ENCODE measurements around the gene CCSAP.
"Not testable (repeated sequence)": the region's sequence is repeated elsewhere in the genome, so short reads cannot be mapped to it uniquely, and the experiment has no call there.

The CCSAP gene, protein sequence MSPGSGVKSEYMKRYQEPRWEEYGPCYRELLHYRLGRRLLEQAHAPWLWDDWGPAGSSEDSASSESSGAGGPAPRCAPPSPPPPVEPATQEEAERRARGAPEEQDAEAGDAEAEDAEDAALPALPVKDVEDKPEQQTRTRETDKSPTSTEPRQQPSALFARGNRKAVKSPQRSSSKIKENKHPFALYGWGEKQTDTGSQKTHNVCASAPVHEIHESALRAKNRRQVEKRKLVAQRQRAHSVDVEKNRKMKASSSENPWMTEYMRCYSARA

DNA sequence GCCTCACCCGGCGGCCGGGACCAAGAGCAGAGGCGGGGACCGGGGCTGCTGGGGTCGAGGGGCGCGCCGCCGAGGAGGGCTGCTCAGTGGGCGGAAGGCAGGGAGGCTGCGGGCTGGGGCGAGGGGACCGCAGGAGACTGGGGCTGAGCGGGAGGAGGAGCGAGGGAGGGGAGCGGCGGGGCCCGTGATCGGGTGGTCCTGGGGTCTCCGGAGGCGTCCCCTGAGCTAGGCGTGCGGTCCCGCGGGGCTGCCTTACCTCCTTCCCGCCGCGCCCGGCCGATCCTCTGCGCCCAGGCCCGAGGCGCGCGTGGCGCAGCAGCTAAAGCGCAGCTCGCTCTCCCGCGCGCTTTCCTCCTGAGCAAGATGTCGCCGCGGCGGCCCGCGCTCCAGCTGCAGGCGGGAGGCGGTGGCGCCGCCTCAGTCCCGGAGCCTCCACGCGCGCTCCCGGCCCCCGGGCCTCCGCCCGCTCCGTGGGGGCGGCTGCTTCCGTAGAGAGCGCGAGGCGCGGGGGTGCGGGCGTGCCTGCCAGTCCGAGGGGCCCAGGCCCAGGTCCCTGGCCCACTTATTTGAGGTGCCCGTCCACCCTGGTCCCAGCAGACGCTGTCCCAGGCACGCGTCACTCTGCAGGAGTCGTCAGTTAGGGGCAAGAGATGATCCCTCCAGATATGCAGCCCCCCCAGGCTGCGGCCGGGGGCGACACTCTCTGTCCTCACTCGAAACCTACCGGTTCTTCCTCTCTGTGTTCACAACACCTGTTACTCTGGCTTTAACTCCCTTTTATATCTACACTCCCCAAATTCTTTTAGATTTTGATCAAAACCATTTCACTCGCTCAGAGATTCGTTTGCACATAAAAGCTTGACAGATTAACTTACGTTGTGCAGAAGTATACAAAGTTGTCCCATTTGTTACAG lies at the start of gene CCSAP:
Gene CCSAP, minus strand, starts transcription at position 392 of the 914 bp plus-strand sequence. CDS start 582 bp downstream, outside the sequence.
- DNase-seq = peak; percentile 53

DNA sequence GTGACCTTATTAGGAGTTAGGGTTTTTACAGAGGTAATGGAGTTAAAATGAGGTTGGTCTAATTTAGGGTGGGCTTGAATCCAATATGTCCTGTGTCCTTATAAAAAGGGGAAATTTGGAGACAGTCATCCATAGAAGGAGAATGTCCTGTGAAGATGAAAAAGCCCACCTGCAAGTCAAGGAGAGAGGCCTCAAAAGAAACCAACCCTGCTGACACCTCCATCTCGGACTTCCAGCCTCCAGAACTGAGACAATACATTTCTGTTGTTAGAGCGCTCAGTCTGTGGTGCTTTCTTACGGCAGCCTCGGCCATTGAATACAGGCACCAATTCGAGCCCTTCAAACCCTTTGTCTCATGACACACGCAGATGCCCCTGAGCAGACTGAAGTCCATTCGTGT lies 47.3 kb upstream of the CCSAP start:
- no peak for DNase-seq

DNA sequence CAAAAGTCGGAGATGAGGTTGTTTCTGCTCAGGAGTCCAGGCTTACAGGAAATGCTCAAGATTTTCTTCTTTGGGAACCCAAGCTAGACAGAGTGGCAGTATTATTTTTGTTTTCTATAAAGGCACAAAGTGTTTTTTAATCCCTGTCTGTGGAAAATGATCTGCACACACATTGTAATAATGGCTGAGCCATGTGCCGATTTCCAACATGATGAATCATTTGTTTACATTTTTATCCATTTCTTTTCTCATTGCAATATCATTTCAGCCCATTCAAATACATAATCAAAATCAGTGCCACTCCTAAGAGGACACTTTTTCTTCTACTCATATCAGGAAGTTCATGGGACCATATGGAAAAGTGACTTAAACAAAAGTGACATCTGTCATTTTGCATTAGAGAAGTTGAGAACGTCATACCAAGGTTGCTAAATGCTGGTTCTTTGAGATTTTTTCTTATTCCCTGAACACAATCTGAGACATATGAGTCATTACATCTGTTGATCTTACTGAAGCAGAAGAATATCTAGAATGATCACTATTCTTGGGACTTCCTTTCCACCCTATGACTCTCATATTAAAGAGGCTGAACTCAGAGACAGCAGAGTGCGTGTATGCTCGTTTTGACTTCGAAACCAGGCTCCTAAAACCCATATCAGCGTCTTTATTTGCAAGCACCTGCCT lies 46.2 kb upstream of the CCSAP start:
- no peak for DNase-seq

DNA sequence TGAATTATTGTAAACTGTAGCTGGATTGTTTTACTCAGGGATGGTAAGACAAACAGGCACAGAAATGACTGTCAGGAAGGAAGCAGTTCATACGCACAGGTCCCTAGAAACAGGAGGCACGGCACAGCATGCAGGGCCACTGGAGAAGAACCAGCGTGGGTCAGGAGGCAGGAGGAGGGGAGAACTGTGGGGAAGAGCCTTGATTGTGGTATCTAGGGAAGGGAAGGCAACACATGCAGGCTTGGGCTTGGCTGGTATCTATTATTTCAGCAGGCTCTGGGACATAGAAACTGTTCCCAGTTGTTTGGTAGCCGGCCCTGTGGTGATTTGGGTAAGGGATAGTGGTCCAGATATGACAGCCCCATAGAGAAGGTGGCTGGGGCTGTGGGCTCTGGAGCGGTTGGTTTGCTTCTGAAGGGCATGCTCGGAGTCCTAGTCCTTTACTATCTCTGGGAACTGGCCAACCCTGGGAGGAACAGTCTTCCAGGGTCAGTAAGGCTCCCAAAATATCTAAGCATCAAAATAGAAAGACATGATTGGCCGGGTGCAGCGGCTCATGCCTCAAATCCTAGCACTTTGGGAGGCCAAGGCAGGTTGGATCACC lies 43.1 kb upstream of the CCSAP start:
- DNase-seq = no peak

DNA sequence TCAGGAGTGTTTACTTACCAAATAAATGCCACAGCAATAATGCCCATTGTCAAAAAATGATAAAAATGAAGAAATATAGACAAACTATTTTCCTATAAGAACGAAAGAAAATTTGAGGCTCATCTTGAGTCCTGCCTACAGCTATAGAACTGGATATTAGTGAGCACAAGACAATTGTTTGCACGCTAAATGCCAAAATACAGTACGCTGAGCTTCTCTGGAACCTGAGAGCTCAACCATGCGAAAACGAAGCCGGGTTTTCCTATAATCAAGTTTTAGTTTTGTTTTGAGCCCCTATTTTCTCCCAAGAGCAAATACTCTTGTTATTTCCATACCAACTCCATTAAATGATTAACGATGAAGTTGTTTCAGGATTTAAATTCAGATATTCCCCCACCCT lies 42.0 kb upstream of the CCSAP start:
- no peak for DNase-seq

DNA sequence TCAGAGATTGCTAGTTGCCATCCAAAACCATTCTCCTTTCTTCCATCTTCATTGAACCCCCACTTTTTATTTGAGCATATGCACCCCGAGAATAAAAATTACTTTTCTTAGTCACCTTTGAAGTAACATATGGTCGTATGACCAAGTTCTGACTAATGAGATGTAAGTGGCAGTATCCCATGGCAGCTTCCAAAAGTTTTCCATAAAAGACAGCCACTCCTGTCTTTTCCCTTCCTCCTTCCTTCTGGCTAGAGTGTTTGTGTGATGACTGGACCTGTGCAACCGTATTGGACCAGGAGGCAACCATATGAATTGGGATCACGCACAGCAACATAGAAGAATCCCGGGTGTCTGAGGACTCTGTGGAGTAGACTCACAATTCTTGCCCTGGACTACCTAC lies 41.1 kb upstream of the CCSAP start:
- no peak for DNase-seq

DNA sequence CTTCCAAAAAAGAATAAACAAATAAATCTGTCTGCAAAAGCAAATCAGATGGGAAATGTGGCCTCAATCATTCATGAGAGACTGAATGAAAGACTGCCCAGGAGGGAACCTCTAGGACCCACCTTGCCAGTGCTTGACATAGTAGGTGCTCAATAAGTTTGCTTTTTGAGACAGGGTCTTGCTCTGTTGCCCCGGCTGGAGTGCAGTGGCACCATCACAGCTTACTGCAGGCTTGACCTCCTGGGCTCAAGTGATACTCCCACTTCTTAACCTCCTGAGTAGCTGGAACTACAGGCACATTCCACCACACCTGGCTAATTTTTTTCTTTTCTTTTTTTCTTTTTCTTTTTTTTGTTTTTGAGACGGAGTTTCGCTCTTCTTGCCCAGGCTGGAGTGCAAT lies 40.3 kb upstream of the CCSAP start:
- no peak for DNase-seq

DNA sequence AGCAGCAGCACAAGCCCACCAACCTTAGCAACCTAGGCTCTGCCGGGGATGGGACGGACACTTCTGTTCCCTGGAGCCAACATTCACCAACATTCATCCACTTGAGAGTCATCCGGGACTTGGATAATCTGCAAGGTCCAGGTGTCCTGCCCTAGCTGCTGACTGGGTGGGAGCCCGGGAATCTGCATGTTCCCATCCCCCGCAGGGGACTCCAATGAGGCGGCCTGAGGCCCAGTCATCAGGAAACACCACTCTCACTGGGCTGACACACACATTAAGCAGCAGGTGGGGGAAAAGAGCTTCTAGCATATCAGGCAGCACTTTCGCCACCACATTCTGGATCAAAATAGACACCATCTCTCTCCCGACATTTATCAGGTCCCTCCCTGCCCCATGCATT lies 38.4 kb upstream of the CCSAP start:
- no peak for DNase-seq

DNA sequence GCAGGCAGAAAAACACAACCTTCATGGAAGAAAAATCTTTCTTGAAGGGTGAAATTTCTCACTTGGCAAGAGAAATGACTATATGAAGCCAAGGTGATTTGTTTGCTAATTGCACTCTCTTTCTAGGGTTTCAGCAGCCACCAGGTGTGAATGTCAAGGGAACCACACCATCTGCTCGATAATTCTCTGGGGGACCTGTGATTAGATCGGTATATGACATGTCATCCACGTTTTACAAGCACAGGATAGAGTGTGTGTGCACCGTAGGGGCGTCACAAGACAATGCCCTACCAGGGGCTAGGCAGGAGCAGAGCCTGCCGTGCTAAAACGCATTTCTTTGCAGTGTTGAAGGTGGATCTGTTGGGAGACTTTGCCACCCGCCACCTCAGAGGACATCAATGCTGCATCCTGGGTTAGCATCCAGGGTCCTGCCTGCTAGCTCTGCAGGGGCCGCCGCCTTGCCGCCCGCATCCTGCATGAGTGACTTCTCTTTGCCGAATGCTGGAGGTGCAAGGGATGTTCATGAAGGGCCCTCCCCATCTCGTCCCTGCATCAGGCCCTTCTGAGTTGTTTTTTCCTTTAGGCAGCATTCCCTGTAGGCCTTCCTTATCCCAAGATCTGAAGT lies 37.8 kb upstream of the CCSAP start:
- no peak for DNase-seq

DNA sequence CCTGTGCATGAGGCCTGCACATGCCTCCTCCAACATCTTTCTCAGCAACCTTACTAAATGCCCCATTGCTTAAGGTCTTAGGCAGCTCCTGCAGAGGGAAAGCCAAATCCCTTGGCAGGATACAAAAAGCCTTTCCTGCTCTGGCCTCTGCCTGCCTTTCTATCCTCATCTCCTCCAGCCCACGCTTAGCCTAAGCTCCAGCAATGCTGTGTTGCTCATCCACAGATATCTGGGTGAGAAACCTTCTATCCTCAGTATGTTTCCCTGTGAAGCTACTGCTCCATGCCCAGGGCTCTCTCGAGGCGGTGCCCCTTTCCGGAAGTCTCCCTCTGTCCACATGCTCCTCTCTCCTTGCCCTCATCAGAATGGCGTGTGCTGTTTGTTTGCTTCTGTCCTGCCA lies 37.0 kb upstream of the CCSAP start:
- no peak for DNase-seq

DNA sequence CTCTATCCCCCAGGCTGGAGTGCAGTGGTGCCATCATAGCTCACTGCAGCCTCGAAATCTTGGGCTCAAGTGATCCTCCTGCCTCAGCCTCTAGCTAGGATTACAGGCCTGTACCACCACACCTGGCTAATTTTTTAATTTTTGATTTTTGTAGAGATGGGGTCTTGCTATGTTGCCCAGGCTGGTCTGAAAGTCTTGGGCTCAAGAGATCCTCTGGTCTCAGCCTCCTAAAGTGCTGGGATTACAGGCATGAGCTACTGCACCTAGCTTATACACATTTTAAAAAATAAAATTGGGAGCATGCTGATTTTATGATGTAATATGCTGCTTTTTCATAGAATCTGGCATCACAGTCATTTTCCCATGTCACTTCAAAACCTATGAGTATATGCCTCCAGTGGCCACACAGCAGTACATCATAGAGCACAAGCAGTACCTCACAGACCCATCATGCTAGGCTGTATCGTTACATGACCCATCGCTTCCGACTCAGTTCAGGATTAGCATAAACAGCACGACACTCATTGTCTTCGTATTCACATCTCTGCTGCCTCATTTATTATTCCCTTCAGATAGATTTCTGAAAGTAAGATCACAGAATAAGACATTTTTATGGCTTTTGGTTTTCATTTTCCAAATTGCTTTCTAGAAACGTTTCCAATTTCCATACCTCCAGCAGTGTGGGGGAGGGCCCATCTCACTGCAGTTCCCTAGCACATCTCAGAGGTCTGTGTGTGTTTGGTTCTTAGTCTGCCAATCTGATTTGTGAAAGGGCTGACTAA lies 35.9 kb upstream of the CCSAP start:
- no peak for DNase-seq

DNA sequence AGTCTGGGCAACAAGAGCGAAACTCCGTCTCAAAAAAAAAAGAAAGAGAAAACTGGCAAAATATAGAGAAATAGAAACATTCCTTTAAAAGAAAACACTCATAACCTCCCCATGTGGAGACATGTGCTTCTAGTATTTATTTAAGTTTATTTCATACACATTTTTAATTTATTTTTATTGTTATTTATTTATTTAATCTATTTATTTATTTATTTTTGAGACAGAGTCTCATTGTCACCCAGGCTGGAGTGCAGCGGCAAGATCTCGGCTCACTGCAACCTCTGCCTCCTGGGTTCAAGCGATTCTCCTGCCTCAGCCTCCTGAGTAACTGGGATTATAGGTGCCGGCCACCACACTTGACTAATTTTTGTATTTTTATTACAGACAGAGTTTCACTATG lies 35.2 kb upstream of the CCSAP start:
- DNase-seq = not testable (repeated sequence)

DNA sequence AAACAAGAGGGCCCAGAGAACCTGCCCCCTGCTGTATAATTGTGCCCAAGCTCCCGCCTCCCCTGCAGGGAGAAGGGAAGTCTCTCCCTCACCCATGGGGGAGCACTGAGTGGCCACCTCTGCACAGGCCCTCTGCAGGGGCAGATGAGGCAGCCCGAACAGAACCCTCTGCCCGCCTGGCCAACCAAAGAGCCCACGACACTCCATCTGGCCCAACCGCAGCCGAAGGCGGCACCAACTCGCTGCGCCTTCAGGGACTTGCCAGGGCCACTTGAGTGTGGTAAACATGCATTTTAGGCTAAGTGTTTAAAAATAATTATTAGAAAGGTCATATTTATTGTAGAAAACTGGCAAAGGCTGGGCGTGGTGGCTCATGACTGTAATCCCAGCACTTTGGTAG lies 34.6 kb upstream of the CCSAP start:
- DNase-seq = peak; percentile 13

DNA sequence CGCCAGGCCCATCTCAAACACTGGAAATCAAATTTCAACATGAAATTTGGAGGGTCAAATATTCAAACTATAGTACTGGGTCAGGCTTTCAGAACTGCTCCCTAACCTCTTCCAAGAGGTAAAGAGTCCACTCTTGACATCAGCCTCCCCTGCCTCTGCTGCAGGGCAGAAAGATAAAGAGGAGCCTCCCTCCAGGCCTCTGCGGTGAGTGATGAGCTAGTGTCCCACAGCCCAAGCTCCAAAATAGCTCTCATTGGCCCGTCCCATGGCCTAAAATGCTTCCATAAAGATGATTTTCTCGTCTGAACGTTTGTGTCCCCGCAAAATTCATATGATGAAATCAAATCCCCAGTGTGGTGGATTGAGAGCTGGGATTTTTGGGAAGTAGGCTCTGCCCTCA lies 33.7 kb upstream of the CCSAP start:
- DNase-seq = no peak

DNA sequence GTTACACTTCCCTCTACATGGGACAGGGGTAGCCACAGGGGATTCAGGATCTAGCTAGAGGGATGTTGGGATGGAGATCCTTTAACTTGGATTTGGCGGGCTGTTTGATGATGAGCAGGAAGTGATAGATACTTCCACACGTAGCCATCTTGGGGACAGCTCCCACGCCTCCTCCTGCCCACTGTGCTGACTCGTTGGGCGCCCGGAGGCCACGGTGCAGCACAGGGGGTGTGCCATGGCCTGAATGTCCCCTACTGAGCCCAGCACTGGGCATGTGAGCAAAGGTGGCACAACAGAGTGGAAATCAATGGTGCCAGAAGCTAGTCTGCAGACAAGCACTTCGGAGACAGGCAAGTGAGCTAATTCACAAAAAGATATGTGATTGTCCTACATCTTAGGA lies 31.6 kb upstream of the CCSAP start:
- DNase-seq = peak; percentile 9

DNA sequence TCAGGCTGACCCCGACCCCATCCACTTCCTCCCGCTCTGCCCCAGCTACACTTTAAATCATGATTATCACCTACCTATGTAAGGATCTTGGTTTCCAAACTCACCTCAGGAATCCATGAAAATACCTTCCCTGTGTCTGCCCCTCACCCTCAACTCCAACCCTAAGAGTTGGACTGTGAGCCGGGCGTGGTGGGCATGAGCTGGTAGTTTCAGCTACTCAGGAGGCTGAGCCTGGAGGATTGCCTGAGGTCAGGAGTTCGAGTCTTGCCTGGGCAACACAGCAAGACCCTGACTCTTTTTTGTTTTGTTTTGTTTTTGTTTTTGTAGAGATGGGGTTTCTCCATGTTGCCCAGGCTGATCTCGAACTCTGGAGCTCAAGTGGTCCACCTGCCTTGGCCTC lies 30.5 kb upstream of the CCSAP start:
- peak; percentile 1 for DNase-seq

DNA sequence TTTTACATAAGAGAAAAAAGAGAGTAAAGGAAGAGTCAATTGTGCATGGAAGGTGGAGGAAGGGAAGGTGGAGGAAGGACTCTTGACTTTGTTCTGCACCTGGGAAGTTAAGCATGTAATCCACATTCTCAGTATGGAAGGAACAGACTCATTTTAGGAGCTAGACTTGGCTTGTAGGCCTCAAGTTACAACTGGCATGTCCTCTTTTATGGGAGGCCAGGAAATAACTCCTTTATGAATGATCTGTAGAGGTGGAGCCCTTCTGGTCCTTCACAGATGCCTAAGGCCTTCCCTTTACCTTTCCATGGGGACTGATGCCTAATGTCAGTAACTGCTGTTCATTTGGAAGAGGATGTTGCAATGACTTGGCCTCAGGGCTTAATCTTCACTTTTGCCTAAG lies 29.4 kb upstream of the CCSAP start:
- no peak for DNase-seq

DNA sequence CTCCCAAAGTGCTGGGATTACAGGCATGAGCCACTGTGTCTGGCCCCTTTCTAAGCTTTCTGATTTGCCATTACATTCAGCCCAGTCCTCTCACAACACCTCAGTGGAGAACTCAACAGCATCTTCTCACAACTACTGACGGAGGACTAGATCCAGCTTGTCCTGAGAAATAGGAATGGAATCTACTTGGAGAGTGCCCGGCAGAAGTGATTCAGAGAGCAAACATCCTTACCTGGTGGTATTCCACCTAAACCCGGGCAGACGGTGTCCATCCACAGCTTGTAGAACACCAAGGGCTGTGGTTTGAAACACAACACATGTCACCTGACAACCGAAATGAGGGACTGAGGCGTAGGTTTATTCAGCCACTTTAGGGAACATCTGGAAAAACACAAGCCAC lies 28.8 kb upstream of the CCSAP start:
- DNase-seq = no peak

DNA sequence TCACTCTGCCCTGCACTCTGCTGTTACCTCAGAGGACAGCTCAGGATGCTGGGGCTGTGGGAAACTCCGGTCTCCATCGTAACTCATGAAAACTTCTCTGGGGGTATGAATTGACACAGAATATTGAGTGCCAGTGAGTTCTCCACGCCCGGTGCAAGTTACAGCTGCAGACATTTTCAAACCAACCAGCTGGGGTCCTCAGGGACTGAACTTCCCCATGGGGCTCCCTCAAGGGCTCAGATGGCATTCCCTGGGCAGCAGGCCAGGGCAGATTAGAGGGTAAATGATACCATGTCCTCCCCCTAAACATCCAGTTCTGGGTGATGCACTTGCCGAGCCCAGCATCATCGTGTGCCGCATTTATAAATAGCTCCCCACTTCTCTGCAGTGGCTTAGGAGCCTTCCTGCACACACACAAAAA lies 27.8 kb upstream of the CCSAP start:
- no peak for DNase-seq

DNA sequence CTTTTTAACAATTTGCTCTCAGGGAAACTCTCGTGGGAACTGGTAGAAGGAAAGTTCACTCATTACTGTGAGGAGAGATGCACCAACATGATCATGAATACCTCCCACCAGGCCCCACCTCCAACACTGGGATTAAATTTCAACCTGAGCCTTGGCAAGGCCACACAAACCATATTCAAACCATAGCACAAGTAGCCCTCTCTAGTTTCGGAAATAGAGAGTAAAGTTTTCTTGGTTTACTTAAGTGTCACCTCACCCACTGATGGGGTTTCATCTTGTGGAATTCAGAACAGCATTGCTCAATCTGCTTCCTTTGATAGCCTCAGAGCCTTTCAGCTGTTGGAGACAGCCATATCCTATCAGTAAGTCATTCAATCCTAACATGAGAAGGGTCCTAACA lies 25.5 kb upstream of the CCSAP start:
- peak; percentile 0 for DNase-seq

DNA sequence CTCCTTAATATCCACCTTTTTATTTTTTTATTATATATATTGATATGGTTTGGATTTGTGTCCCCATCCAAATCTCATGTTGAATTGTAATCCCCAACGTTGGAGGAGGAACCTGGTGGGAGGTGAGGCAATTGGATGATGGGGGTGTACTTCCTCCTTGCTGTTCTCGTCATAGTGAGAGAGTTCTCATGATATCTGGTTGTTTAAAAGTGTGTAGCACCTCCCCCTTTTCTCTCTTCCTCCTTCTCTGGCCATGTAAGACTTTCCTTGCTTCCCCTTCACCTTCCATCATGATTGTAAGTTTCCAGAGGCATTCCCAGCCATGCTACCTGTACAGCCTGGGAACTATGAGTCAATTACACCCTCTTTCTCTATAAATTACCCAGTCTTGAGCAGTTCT lies 22.7 kb upstream of the CCSAP start:
- peak; percentile 1 for DNase-seq

All from stimulated activated CD8-positive, alpha-beta memory T cell treated with anti-CD3 and anti-CD28 coated beads, Interleukin-4, amount 100 ng/mL, for 48 hours (primary cell).